ENCODE data around the gene FOXN1.

FOXN1 gene

DNA sequence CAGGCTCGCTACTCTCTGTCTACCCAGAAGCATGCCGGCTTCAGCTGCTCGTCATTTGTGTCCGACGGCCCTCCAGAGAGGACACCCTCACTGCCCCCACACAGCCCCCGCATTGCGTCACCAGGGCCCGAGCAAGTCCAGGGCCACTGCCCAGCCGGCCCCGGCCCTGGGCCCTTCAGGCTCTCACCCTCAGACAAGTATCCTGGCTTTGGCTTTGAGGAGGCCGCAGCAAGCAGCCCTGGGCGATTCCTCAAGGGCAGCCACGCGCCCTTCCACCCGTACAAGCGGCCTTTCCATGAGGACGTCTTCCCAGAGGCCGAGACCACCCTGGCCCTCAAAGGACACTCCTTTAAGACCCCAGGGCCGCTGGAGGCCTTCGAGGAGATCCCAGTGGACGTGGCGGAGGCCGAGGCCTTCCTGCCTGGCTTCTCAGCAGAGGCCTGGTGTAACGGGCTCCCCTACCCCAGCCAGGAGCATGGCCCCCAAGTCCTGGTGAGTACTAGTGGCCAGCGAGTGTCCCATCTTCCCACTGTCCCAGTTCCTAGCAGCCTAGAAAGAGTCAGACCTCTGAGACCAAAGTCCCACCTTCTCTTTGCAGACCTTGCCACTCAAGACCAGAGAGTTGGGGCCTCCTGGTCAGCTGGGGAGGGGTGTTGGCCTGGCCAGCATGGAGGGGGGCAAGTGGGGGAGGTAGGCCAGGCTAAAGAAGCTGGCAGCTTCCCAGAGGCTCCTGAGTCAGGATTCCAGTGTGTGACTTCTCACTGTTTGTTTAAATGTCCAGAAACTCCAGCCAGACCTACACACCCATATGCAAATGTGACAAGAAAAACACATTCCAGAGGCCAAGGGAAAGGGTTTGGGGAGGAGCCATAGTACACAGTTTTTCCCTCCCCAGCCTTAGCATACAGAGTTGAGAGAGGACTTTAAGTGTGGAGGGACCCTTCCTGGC lies 18.6 kb downstream of the FOXN1 start:
- no peak for DNase-seq (ENCODE audit: low read depth in 2 of 2)

DNA sequence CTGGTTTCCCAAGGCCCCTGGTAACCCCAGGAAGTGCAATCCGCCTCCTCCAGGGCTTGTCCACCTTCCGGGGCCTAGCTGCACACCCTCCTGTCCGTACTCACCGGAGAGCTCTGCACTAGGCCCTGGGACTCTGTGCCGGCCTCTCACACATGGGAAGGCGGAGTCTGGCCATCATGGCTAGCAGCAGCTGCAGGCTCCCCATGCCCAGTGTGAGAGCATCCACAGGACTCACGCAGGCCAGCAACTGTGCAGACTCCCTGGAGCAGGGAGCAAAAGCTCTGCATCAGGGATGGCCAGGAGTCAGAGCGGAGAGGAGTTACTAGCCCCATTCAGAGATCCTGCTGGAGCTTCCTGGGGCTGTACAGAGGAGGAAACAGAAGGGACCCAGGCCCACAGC lies 20.2 kb downstream of the FOXN1 start:
- no peak for DNase-seq (ENCODE audit: low read depth in 2 of 2)

DNA sequence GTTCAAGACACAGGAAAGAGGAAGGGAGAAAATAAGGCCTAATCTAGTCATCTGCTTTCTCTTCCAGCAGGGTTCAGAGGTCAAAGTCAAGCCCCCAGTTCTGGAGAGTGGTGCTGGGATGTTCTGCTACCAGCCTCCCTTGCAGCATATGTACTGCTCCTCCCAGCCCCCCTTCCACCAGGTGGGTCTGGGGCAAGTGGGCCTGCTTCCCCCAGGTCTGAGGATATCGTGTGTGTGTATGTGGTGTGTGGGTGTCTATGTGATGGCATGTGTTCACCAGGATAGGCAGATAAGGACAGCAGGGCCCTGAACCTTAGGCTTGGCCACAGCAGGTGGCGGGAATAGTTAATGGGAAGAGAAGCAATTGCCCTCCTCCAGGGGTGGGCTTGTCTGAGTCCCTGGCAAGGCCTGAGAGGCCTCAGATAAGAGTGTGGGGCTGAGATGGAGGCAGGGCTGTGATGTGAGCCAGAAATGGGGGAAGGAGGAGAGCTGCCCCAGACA lies 21.1 kb downstream of the FOXN1 start:
- no peak for DNase-seq (ENCODE audit: low read depth in 2 of 2)

DNA sequence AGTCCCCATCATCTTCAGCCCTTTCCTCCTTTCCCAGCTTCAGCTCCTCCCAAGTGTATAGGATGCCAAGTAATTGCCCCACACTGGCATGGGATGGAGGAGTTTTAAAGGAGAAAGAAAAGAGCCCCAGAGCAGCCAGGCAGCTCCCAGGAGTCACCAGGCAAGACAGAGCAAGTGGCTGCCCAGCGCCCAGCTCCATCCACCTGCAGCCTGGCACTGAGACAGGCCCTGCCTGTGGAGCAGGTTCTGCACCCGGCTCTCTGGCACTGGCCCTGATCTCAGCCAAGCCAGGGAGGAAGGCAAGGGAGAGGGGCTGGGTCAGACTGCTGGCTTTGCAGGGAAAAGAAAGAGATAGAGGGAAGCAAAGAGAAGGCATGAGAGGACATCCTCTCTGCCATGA lies 21.7 kb downstream of the FOXN1 start:
- DNase-seq (ENCODE audit: low read depth in 2 of 2) = no peak

DNA sequence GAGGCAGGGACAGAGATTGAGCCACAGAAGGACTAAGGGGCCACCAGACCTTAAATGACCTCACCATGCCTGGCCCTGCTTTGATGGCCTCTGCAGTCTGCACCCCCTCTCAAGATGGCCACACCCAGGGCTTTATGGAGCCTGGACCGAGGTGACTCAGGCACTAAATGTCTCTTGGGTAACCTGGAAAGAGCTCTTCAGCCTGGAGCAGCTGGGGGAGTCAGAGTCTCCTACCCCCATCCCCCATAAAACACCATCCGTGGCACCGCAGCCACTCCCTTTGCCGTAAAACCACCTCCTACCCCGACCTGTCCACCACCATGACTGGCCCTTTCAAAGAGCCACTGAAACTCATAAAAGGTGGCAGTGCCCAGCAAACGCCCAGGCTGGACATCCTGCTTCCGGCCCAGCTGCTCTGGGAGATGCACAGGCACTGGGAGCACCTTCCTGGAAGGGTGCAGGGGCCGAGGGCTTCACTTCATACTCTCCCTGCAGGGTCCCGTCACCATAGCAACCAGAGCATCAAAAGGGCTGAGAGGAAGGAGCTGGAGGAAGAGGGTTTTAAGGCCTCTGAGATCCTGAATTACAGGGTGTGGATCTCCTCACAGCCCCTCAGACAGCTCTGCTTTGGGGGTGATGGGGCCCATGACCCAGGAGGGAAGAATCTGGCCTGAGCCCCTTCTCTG lies 22.3 kb downstream of the FOXN1 start:
- DNase-seq (ENCODE audit: low read depth in 2 of 2) = no peak

DNA sequence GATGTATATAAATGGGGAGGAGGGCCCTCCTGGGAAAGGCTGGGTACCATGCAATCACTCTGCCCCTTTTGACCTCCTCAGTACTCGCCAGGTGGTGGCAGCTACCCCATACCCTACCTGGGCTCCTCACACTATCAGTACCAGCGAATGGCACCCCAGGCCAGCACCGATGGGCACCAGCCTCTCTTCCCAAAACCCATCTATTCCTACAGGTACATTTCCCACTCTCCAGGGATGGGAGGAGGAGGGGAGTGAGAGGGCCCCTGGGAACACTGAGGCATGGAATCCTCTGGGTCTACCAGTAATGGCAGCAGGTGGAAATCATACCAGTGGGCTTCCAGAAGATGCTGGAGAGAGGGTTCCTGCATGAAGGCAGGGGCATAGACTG lies 22.9 kb downstream of the FOXN1 start:
- no peak for DNase-seq (ENCODE audit: low read depth in 2 of 2)

DNA sequence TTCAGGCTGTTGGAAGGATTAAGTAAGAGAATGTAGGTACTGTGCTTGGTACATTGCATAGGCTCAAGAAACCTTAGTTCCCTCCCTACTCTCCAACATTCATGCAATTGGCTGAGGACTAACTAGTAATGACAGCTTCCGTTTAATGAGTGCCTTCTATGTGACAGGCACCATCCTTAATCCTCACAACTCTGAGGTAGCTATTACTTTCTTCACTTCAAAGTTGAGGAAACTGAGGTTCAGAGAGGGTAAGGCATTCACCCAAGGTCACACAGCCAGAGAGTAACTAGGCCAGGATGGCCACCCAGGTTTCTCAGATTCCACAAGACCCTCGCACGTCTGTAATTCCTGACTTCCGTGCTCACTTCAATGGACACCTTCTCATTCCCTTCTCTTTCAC lies 24.1 kb downstream of the FOXN1 start:
- DNase-seq (ENCODE audit: low read depth in 2 of 2) = no peak

DNA sequence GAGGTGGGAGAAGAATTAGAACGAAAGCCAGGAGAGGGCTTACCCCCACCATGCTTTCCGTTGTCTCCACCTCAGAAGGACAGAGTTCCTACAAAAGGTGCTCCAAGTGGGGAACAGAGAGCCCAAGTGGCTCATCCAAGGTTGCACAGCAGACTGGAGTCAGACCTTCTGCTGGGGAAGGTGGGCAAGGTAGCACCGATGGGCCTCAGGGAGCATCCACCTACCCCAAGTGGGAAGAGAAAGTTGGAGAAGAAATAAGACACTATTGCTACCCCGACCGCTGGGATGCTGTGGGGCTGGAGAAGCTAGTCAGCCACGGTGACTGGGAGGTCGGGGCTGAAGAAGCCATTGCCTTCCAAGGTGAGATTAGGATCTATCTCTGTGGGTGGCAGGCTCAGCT lies 24.8 kb downstream of the FOXN1 start:
- no peak for DNase-seq (ENCODE audit: low read depth in 2 of 2)

DNA sequence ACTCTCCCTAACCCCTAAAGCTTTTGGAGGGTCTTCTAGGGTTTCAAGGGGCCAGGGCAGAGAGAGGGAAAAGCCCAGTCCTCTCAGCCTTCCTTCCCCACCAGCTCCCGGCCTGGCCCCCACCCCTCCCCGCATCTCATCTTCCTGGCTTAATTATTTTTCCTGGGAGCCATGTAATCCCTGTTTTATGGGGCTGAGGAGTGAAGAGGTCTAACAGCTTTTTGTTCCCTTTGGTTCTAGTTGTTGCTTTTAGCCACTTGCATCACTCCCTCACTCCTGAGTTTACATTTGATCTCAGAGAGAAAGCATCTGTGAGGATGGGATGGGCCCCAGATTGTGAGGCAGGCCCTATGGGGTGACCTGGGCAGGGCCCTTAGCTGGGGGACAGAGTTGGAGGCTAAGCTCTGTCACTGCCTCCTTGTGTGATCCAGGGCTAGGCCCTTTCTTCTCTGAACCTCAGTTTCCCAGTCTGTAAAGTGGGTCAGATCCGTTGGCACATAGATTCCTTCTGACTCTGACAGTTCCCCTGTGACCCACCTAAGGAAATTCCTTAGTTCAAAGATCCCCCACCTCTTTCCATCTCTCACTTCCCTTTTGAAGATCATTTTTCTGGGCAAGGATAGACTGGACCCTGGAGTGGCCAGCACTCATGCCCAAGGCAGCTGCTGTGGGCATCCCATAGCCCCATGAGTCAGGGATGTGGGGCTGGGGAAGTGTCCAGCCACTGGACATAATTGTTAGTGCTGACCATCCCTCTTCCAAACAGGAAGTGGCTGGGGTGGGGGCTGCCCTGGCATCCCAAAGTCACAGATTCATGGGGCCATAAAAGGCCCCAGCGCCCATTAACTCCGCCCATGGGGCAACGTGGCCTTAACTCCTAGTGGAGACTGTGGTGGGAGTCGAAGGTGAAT lies 26.2 kb downstream of the FOXN1 start:
- no peak for DNase-seq (ENCODE audit: low read depth in 2 of 2)

DNA sequence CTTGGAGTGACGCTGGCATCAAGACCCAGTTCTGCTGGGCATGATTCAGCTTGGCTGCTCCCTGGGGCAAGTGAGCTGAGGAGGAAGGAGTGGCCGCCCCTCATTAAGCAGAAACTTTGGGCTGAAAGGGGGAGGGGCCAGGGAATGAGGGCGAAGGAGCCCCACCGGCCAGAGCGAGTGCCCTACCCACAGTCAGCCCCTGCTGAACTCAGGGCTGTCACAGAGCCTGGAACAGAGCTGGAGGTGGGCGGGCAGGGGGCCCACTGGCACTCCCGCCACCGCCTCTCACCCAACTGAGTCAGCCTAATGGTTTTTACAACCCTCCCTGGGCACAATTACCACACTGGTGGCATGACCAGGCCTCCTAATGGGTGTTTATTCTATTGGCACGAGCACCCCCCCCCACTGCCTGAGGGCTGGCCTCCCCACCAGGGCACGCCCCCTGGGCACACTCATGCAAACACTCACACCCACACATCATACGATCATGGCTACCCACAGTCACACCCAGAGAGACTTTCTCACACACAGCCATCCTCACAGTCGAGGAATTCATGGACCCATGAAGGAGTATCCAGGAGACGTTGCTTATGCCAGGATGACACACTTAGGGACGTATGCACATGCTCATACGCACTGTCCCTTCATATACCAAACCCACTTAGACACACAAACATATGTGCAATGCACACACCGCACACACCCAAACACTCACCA lies 27.1 kb downstream of the FOXN1 start:
- DNase-seq (ENCODE audit: low read depth in 2 of 2) = no peak

DNA sequence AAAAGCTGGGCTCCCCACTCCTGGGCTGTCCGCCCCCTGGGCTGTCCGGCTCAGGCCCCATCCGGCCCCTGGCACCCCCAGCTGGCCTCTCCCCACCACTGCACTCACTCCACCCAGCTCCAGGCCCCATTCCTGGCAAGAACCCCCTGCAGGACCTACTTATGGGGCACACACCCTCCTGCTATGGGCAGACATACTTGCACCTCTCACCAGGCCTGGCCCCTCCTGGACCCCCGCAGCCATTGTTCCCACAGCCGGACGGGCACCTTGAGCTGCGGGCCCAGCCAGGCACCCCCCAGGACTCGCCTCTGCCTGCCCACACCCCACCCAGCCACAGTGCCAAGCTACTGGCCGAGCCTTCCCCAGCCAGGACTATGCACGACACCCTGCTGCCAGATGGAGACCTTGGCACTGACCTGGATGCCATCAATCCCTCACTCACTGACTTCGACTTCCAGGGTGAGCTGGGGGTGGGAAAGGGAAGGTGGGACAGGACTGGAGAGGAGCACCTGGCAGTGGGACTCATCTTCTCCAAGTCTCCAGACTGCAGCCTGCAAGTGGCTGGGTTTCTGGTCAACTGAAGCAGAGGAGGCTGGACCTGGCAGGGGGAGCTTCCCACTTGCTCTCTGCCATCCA lies 28.7 kb downstream of the FOXN1 start:
- no peak for DNase-seq (ENCODE audit: low read depth in 2 of 2)

DNA sequence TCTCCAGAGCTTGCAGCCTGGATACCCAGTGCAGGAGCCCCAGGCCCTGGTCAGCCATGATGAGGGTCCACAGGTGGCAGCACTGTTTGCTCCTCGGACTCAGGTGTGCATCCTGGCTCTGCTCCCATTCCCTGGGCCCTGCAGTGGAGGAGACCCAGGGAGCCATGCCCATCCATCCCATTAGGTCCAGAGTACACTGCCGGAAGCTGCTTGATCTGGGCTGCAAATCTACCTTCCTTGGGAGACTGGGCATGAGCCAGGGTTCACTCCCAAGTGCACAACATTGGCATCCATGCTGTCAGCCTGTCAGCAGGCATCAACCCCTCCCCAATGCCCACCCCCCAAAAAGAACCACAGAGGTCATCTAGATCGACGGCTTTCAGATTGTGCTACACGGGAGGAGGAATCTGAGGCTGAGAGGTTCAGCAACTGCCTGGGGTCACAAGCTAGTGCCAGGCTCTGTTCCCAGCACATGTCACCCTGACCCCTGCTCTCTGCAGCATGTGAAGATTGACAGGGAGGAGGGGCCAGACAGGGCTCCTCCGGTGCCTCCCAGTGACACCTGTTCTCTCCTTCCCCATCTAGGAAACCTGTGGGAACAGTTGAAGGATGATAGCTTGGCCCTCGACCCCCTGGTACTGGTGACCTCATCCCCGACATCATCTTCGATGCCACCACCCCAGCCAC lies 30.5 kb downstream of the FOXN1 start:
- DNase-seq (ENCODE audit: low read depth in 2 of 2) = no peak

DNA sequence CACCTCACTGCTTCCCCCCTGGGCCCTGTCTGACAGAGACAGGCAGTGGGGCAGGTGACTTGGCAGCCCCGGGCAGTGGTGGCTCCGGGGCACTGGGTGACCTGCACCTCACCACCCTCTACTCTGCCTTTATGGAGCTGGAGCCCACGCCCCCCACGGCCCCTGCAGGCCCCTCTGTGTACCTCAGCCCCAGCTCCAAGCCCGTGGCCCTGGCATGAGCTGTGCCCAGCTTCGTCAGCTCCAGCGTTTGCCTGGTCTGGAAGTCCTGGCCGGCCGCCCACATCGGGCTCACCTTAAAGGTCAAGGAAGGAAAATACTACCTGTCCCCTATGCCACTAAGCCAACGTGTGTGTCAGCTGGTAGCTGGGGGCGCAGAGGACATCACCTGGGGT lies 31.1 kb downstream of the FOXN1 start:
- DNase-seq (ENCODE audit: low read depth in 2 of 2) = no peak

DNA sequence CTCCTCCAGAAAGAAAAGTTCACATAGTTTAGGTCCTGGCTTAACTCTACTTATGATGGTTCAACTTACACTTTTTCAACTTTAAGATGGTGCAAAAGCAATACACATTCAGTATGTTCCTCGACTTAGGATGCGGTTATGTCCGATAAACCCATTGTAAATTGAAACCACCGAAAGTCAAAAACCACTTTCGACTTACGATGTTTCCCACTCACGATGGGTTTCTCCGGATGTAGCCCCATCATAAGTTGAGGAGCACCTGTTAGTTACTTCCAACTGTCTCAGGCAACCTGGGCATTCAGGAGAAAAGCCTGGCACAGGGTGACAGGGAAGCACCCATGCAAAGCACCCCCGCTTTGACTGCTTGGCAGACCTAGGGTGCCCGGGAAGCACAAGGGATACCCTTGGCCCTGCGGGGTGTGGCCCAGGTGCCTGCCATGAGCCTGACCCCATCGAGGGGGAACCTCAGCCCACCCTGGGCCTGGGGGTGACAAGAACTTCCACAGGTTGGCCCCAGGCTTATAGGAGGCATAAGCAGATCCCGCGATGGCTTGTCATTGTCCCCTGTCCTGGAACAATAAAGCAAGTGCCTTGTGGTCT lies 32.2 kb downstream of the FOXN1 start:
- no peak for DNase-seq (ENCODE audit: low read depth in 2 of 2)

DNA sequence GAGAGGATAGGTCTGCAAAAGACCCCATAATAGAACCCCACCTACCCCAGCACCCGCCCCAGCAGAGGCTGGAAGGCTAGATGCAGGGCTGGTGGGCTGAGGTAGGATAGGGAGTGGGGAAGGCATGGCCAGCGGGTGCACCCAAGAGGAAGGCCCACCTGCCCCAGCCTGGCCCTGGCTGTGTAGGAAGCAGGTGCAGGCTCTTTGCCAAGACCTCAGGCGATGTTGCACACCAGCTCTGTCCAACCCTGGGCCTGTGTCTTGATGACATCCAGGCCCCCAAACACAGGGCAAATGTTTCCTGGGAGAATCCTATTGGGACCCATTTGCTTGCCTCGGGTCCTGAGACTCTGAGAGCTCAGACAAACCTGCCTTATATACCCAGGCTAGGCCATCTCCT lies 34.1 kb downstream of the FOXN1 start:
- DNase-seq (ENCODE audit: low read depth in 2 of 2) = no peak

DNA sequence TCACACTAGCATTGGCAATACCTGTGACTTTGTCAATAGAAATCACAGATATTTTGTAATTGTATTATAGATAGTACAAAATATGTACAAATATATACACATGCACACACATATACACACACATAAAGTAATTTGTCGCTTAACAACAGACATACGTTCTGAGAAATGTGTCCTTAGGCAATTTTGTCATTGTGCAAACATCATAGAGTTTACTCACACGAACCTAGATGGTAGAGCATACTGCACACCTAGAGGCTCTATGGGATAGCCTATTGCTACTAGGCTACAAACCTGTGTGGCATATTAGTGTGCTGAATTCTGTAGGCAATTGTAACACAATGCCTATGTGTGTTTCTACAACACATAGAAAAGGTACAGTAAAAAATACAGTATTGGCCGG lies 35.3 kb downstream of the FOXN1 start:
- DNase-seq (ENCODE audit: low read depth in 2 of 2) = no peak

DNA sequence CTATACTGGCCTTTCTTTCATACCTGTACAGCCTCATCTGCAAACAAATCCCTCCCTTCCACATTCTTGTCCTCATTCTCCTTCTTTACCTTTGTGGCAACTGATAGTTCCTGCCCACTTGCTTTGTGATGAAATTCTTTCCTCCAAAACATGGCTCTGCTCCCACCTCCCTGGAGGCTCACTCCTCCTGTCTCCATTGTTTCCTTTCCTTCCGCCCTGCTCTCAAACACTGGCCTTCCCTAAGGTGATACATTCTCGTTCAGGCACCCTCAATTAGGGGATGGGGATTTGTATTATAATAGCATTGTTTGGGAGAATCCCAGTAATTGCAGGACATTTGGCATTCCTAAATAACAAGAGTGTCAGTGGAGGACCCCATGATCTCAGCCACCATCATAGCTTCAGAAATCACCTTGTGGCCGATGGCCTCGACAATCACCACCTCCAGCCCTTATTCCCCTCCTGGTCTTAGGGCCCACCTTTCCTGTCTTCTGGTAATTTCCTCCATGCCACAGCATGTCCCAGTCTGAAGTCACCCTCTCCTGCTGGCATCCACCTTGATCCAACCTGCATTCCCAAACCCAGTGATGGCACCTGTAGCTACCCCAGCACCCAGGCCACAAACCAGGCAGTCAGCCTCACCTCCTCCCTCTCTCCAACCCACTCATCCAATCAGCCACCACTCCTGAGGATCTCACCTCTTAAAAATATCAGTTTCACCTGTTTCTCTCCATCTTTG lies 38.4 kb downstream of the FOXN1 start:
- DNase-seq (ENCODE audit: low read depth in 2 of 2) = no peak

DNA sequence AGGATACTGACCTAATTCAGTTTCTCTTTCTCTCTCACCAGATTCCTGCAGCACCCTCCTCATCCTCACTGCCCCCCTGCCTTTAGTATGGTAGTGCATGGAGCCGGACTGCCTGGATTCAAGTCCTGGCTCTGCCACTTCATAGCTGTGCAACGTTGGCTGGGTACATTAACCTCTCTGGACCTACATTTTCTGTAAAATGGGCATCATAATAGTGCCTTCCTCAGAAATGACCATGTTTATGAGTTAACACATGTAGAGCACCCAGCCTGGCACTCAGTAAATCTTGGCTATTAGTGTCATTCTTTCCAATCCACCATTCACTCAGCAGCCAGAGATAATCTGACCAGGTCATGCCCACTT lies 39.0 kb downstream of the FOXN1 start:
- no peak for DNase-seq (ENCODE audit: low read depth in 2 of 2)

DNA sequence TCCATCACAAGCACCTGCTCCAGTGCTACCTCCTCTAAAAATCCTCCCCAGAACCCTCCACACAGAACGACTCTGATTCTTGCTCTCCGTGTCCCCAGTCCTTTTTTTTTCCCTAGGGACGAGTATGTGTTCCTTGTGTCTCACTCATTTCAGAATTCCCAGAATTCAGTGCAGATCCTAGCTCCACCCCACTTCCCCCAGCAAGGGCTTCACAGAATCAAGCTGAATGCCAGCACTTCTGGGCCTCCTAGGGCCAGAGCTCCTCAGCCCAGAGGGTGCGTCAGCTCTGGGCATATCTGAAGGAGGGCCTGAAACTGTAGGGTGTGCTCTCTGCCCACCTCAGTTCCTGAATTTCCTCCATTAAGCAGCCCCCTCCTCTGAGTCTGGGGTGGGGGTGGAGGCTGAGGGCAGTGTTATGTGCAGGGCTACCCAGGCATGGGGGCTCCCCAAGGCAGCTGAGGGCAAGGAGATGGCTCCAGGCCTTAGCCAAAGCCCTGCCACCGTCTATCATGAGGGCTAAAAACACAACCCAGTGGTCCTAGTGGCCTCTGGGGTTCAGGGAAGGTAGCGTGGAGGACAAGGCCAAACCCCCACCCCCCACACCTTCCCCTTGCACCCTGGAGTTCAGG lies 39.8 kb downstream of the FOXN1 start:
- no peak for DNase-seq (ENCODE audit: low read depth in 2 of 2)

Data from stimulated activated CD8-positive, alpha-beta memory T cell treated with anti-CD3 and anti-CD28 coated beads, Interleukin-7, amount 100 ng/mL, for 1 hour (primary cell).